ENCODE measurements around the gene CCDC191.

CCDC191 gene

GRCh38 chr3:114060906-114061655 lies 4.8 kb upstream of the CCDC191 start:
- no peak for DNase-seq (ENCODE audit: low spot score)
- FAIRE-seq, result no peak

- no peak for DNase-seq (ENCODE audit: low spot score)
- no peak for FAIRE-seq
Observed at GRCh38 chr3:114058646-114059045, 2.3 kb upstream of the CCDC191 start.

- FAIRE-seq (no peak), DNase-seq (ENCODE audit: low spot score) (no peak)
Observed at GRCh38 chr3:114057011-114057347, 653 bp upstream of the CCDC191 start.

DNA sequence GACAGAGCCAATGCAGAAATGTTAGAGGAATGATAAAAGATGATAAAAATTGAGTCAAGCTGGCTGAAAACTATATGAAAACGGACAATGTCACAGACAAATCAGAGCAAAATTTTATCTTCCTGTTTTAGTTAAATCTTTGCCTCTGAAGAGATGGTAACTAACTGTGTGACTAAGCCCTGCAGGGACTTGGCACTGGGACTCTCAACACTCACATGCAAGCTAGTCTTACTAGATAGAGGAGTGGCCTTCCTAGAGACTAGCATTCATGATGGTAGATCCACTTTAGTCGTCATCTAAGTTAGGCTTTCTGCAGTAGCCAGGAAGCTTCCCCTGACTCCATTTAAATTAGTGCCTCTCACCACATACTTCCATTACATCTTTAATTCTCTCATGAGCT lies 4.1 kb downstream of the CCDC191 start:
- FAIRE-seq (no peak), DNase-seq (ENCODE audit: low spot score) (no peak)

- no peak for DNase-seq (ENCODE audit: low spot score)
- FAIRE-seq, result no peak
Observed at GRCh38 chr3:114043205-114043604, 13.1 kb downstream of the CCDC191 start.

DNA sequence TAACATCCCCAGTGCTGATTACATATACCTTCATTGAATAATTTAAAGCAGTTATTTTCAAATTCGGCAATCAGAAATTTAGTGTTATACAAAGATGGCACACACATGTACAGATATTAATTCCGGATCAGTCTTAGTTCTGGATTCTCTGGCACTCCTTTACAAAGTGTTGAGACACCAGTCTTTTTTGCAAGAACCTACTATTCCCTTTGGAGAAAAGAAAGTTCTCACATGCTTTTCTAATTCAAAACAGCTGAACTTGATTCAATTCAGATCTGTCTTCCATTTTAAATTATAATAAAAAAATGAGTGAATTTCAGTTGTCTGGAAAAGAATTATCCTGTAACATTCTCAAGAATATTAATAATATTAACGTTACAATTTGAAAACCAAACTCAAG lies 20.4 kb downstream of the CCDC191 start:
- DNase-seq (ENCODE audit: low spot score), result no peak
- FAIRE-seq, result no peak

GRCh38 chr3:114034787-114035545 lies 21.4 kb downstream of the CCDC191 start:
- FAIRE-seq (peak; percentile 55), DNase-seq (ENCODE audit: low spot score) (no peak)

DNA sequence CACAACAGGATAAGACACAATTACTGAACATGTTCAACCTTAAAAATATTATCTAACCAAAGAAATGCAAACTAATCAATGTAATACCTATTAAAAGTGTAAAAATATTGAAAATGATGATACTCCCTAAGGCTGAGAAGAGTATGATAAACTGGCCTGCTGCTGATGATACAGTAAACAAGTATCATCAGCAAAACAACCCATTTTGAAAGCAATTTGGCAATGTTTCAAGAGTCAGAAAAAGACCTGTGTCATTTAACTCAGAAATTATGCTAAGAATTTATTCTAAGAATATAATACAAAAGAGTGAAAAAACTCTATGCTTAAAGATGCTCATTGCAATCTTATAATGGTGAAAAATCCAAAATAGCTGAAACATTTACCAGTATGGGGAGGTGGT lies 22.1 kb downstream of the CCDC191 start:
- FAIRE-seq (no peak), DNase-seq (ENCODE audit: low spot score) (no peak)

- FAIRE-seq, result no peak
- DNase-seq (ENCODE audit: low spot score), result no peak
Observed at GRCh38 chr3:114033721-114034120, 22.6 kb downstream of the CCDC191 start.

GRCh38 chr3:114026331-114026730 lies 30.0 kb downstream of the CCDC191 start:
- DNase-seq (ENCODE audit: low spot score) (no peak), FAIRE-seq (no peak)

DNA sequence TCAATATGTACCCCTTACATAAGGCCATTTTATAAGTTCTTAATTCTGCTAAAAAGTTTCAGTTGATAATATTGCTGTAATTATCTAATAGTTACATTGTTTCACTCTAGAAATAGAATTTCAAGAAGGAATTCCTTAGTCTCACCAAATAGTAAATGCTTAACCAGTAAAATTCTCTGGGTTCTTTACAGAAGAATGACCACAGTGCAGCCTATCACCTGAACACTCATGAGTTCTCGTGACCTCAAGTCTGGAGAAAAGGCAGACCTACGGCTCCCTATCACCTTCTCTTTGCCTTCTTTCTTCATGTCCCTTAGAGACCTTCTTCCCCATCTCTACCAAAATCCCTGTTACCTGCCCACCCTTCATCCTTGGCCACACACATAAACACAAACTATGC lies 30.9 kb downstream of the CCDC191 start:
- FAIRE-seq (no peak), DNase-seq (ENCODE audit: low spot score) (no peak)

DNA sequence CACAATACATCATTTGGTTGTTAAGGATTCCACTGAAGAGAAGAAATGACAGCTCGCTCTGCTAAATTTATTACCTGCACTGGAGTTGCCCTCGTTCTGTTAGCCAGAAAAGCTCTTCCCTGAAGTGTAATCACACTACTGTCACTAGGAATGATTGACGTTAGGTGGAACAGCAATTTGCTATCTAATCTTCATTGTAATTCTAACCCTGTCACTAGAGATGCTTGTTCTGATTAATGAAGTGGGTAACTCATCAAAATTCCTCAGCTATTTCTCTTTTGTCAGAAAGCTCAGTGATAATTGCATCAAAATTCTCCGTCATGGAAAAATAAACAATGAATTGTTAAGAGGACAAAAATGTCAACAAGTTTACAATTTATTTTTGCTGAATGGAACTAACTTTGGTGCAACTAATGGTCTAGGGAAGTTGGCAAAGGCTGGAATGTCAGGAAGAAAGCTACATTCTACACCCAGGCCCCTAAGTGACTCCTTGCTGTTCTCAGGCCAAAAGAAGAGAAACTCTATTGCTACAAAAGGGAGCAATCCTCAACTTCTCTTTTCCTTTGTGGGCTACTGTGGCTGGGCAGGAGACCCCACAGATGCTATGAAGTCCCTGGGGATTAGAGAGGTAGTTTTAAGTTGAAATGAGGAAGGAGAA lies 34.1 kb downstream of the CCDC191 start:
- DNase-seq (ENCODE audit: low spot score) (no peak), FAIRE-seq (no peak)

GRCh38 chr3:114020907-114021306 lies 35.4 kb downstream of the CCDC191 start:
- FAIRE-seq (no peak), DNase-seq (ENCODE audit: low spot score) (no peak)

- no peak for FAIRE-seq
Observed at GRCh38 chr3:114019486-114019885, 36.8 kb downstream of the CCDC191 start.

DNA sequence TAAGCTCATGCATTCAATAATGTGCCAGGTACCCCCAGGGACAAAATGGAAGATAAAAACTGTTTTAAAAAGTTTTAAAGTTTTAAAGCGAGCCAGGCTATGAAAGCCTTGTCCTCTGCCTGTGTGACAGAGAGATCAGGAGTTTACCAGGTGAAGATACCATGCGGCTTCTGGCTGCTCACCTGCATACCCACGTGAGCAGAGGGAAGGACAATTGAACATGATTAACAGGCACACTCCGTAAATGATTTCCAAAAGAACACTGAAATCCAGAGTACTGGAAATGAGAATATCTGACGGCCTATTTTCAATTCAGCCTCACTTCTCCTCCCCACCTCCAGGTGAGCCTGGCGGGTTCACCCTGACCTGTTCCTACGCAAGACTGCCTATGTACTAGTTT lies 42.1 kb downstream of the CCDC191 start:
- no peak for FAIRE-seq
- DNase-seq (ENCODE audit: low spot score), result no peak

More at GRCh38 chr3:114019486-114019885, 36.8 kb downstream of the CCDC191 start:
- DNase-seq (ENCODE audit: low spot score), result no peak

GRCh38 chr3:114011059-114011797 lies 45.1 kb downstream of the CCDC191 start:
- DNase-seq (ENCODE audit: low spot score) (no peak), FAIRE-seq (no peak)

- DNase-seq (ENCODE audit: low spot score) (no peak), FAIRE-seq (peak; percentile 55)
Observed at GRCh38 chr3:114005481-114005880, 50.8 kb downstream of the CCDC191 start.

DNA sequence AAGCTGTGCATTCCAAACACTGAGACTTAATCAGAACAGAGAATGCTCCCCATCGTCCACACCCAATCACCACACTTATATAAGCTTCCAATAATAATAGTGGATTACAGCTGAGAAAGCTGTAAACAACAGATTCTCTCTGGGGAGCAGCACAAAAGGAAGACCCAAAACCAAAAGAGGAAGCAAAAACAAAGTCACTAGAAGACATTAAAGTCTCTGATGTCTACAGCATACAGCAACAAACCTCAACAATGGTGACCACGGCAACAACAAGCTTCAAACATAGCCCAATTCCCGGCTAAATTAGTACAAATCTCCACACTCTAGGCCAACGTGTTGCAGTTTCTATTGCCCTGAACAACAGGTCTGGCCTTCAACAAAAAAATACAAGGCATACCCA lies 70.8 kb downstream of the CCDC191 start:
- no peak for DNase-seq (ENCODE audit: low spot score)
- no peak for FAIRE-seq

DNA sequence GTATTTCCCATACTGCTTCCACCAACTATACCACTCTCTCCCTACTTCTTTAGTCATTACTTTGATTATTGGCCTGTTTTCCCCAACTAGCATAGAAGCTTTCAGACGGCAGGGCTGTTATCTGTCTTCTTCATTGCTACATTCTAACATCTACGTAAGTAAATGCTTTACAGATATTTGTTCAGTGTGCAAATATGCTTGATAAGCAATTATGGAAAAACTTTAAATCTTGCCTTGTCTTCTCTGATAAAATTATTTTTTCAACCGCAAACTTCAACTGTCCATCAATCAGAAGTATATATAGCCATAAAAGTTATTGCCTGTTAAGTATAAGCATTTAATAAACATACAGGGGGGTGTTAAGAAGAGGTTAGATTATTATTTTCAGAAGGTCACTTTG lies 72.8 kb downstream of the CCDC191 start:
- no peak for FAIRE-seq

GRCh38 chr3:113981803-113982202 lies 74.5 kb downstream of the CCDC191 start:
- no peak for FAIRE-seq

More for the DNA sequence above, 72.8 kb downstream of the CCDC191 start:
- no peak for DNase-seq (ENCODE audit: low spot score)

GRCh38 chr3:113979916-113980315 lies 76.4 kb downstream of the CCDC191 start:
- FAIRE-seq (no peak), DNase-seq (ENCODE audit: low spot score) (no peak)

More at GRCh38 chr3:113981803-113982202, 74.5 kb downstream of the CCDC191 start:
- DNase-seq (ENCODE audit: low spot score), result no peak

DNA sequence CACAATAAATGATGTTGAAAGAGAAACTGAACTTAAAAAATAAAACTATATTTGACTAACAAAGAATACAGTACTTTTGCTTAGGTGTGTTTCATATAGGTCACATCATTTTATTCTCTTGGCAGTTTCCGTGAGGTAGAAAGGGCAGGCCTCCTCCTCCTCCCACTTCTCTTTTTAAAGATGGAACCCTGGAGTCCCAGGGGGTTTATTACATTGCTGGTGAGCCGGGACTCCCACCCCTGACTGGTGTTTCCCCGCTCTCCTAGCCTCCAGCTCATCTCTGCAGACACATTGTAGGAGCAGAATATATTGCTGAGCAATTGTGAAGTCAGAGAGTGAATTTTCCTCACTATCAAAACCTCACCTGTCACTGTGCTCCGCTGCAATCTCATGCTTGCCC lies 78.5 kb downstream of the CCDC191 start:
- FAIRE-seq (no peak), DNase-seq (ENCODE audit: low spot score) (no peak)

Data from urothelium cell line (cell line).